ENCODE measurements around the gene BMPR1A. TPM values are rescaled to one million over a fixed set of nuclear protein-coding genes. Genes with fewer than 3 reads are reported as not detected.

The BMPR1A gene
- total and polyA plus RNA-seq, 2 of the 13 experiments (the other 11 are each of a cell fraction or from before 2014, with no cell fraction given), result 17.8 to 44.2 TPM

DNA sequence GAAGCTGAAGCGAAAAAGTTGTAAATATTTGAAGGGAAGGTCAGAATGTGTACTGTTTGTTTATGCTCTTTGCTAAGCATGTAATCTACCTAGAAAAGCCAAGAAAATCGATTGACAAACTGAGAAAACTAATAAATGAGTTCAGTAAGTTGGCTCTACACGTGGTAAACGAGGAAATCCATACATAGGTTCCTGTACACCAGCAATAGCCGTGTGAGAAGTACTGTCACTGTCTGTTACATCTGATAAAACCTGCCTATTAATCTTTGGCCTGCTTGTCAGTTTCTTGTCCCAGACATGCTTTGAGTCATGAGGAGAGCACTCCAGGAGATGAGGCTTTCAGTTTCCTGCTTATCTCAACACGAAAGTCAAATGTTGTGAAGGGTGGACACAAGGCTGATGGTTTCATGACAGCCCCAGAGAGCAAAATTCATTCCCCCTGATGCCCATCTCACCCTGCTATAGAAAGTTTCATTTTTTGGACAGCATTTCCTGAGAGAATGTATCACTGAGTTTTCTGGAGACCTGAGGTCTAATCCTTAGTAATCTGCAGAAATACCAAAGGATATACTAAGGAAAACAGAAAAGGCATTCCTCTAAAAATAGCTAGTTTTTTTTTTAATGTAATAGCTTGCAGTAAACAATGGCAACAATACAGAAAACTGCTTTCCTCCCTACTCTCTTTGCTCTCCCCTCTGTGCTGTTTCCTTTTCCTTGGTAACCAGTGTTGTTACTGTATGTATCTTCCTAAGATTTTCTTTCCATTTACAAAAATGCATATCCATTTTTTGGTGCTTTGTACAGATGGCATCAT lies 18.8 kb downstream of the BMPR1A start (continued):
- TF ChIP-seq ZNF639 (CRISPR knock-in tag; conservative IDR thresholded peaks at IDR 0.05), result no peak
- no peak for TF ChIP-seq SMC3 (IDR thresholded peaks at IDR 0.05; ENCODE audit: low read length)
- peak; percentile 43; the same call in 1 of the 2 replicates for TF ChIP-seq ZNF652 (CRISPR knock-in tag; IDR thresholded peaks at IDR 0.05; ENCODE audit: borderline replicate concordance, low read depth)
- no peak for TF ChIP-seq SMAD1 (CRISPR knock-in tag; IDR thresholded peaks at IDR 0.05; ENCODE audit: borderline replicate concordance, low read depth)
- TF ChIP-seq GTF2F1 (IDR thresholded peaks at IDR 0.05; ENCODE audit: low read length), result no peak
- TF ChIP-seq ZNF713 (CRISPR knock-in tag; IDR thresholded peaks at IDR 0.05), result no peak
- no peak for TF ChIP-seq ZNF44 (CRISPR knock-in tag; IDR thresholded peaks at IDR 0.05)
- TF ChIP-seq ZNF20 (CRISPR knock-in tag; IDR thresholded peaks at IDR 0.05), result no peak
- TF ChIP-seq ZNF333 (CRISPR knock-in tag; IDR thresholded peaks at IDR 0.05; ENCODE audit: borderline replicate concordance), result no peak
- TF ChIP-seq RXRA (CRISPR knock-in tag; IDR thresholded peaks at IDR 0.05), result no peak; the same call in 1 of the 2 replicates
- no peak for TF ChIP-seq RAD51 (IDR thresholded peaks at IDR 0.05; ENCODE audit: borderline replicate concordance)
- TF ChIP-seq, protein P1, sequence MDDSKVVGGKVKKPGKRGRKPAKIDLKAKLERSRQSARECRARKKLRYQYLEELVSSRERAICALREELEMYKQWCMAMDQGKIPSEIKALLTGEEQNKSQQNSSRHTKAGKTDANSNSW (CRISPR knock-in tag; IDR thresholded peaks at IDR 0.05; ENCODE audit: borderline replicate concordance), result no peak
- no peak for TF ChIP-seq DMTF1 (CRISPR knock-in tag; IDR thresholded peaks at IDR 0.05)
- TF ChIP-seq ZNF7 (CRISPR knock-in tag; IDR thresholded peaks at IDR 0.05), result no peak
- TF ChIP-seq REL (CRISPR knock-in tag; conservative IDR thresholded peaks at IDR 0.05), result no peak
- TF ChIP-seq ZNF792 (CRISPR knock-in tag; IDR thresholded peaks at IDR 0.05), result no peak; the same call in 1 of the 2 replicates
- TF ChIP-seq KLF12 (CRISPR knock-in tag; IDR thresholded peaks at IDR 0.05; ENCODE audit: borderline replicate concordance), result no peak
- peak; percentile 55; the same call in 1 of the 2 replicates for TF ChIP-seq ZNF441 (CRISPR knock-in tag; IDR thresholded peaks at IDR 0.05; ENCODE audit: borderline replicate concordance)
- no peak for TF ChIP-seq KLF11 (CRISPR knock-in tag; IDR thresholded peaks at IDR 0.05)
- no peak for TF ChIP-seq THAP7 (CRISPR knock-in tag; IDR thresholded peaks at IDR 0.05)
- no peak for TF ChIP-seq ZNF235 (CRISPR knock-in tag; IDR thresholded peaks at IDR 0.05; ENCODE audit: borderline replicate concordance)
- TF ChIP-seq, protein P2, sequence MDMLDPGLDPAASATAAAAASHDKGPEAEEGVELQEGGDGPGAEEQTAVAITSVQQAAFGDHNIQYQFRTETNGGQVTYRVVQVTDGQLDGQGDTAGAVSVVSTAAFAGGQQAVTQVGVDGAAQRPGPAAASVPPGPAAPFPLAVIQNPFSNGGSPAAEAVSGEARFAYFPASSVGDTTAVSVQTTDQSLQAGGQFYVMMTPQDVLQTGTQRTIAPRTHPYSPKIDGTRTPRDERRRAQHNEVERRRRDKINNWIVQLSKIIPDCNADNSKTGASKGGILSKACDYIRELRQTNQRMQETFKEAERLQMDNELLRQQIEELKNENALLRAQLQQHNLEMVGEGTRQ (IDR thresholded peaks at IDR 0.05; ENCODE audit: low read depth, low read length), result no peak
- TF ChIP-seq, protein P2 (CRISPR knock-in tag; IDR thresholded peaks at IDR 0.05; ENCODE audit: borderline replicate concordance), result peak; percentile 61; the same call in 1 of the 2 replicates
- no peak for TF ChIP-seq FOSL1 (CRISPR knock-in tag; IDR thresholded peaks at IDR 0.05; ENCODE audit: borderline replicate concordance)
- TF ChIP-seq NCOA1 (CRISPR knock-in tag; IDR thresholded peaks at IDR 0.05), result no peak

All from HepG2 (cell line).